ENCODE measurements around the gene DUSP11.
"Not testable (repeated sequence)": the region's sequence is repeated elsewhere in the genome, so short reads cannot be mapped to it uniquely, and the experiment has no call there.

- TF ChIP-seq CTCF (conservative IDR thresholded peaks at IDR 0.05; ENCODE audit: low read length); EZH2phosphoT487 (IDR thresholded peaks at IDR 0.05; ENCODE audit: borderline replicate concordance, low read depth, low read length): not testable (repeated sequence)
These were observed 936 bp downstream of the DUSP11 start for GRCh38 chr2:73778867-73779466.

Data from OCI-LY7 (cell line).